ENCODE measurements around the gene S100A13. TPM values are rescaled to one million over a fixed set of nuclear protein-coding genes. Genes with fewer than 3 reads are reported as not detected.

S100A13 gene
- total RNA-seq, 2 experiments from 2014 or later: 3.9 to 4.2 TPM

DNA sequence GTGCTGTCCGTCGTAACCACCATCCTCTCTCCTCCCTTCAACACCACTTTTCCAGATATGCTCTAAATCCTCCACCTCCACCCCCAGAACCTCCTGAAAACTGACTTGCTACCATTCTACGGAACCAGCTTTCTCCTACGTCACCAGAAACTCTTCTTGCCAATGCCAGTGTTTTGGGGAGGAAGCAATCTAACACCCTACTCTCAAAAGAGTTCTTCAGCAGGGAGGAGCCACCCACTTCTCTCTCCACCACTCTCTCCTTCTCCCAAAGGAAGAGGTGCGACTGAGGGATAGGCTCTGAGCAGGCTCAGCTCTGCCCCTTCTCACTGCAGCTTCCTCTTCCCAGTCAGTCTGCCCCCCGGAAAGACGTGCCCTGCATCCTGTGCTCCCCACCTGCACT, 55.6 kb downstream of the S100A13 start:
- ChIA-PET POLR2A (no interaction called here), CTCF (interaction anchor here (0.7 to 6.7 kb wide), 15 partner anchors 8 to 178 kb away, joined by 3 to 99 read pairs (median 4); partner anchors contain the start of genes S100A14 and S100A6)
- Mint-ChIP-seq H3K27ac (no peak overlapping the region), H3K4me3 (no peak overlapping the region), H3K4me1 (peaks cover 41% of the 10 kb centered on the region), H3K36me3 (ENCODE audit: low read depth) (no peaks in the 10 kb centered on the region), H3K27me3 (peaks cover 4% of the 10 kb centered on the region), H3K9me3 (no peaks in the 10 kb centered on the region)
- DNase-seq: no peak

DNA sequence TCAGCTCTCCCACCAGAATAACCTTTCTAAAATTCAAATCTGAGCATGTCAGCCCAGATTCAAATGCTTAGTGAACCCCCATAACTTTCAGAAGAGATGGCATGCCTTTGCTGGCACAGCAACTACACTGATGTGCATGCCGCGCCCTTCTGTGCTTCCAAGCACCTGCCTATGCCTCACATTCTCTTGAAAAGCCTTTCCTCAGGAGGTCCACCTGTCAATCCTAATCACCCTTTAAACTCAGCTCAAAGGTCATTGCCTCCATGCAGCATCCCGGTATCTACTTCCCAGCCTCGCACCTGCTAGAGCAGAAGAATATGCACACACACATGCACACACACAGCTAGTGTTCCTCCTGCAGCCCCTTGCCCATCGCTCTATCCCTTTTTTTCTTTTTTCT, 56.4 kb downstream of the S100A13 start:
- H3K36me3 Mint-ChIP-seq (ENCODE audit: low read depth): no peaks in the 10 kb centered on the region
- POLR2A ChIA-PET: no interaction called here
- peaks cover 48% of the 10 kb centered on the region for H3K4me1 Mint-ChIP-seq
- peak overlapping the region; percentile 77 for H3K27ac Mint-ChIP-seq
- H3K9me3 Mint-ChIP-seq: no peaks in the 10 kb centered on the region
- H3K27me3 Mint-ChIP-seq: no peaks in the 10 kb centered on the region
- CTCF ChIA-PET: interaction anchor here (0.7 to 6.7 kb wide), 7 partner anchors 19 to 178 kb away, joined by 3 to 99 read pairs (median 4); partner anchors contain the start of genes S100A5 and S100A6
- no peak for DNase-seq
- H3K4me3 Mint-ChIP-seq: no peak overlapping the region

DNA sequence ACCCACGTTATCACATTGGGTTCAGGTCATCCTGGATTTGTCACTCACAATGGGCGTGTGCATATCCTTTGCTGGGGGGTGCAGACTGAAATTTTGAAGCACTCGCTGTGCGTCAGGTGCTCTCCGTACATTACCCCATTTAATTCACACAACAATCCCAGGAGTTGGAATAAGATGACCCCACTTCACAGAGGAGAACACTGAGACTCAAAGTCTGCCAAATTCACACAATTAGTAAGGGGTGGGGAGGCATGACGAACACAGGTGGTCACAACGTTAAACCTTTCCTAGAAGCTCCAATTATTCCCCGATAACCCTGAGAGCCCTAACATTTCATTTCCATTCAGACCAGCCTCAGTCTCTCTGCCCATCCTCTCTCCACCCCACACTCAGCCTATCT, 57.8 kb downstream of the S100A13 start:
- no peaks in the 10 kb centered on the region for H3K36me3 Mint-ChIP-seq (ENCODE audit: low read depth)
- POLR2A ChIA-PET: no interaction called here
- no peaks in the 10 kb centered on the region for H3K9me3 Mint-ChIP-seq
- peak overlapping the region; percentile 43 for H3K27ac Mint-ChIP-seq
- no peak overlapping the region for H3K4me3 Mint-ChIP-seq
- no peaks in the 10 kb centered on the region for H3K27me3 Mint-ChIP-seq
- DNase-seq: no peak
- H3K4me1 Mint-ChIP-seq: peaks cover 55% of the 10 kb centered on the region
- CTCF ChIA-PET: interaction anchor here (1.2 to 6.7 kb wide), 7 partner anchors 9 to 49 kb away, joined by 3 to 99 read pairs (median 11); partner anchors contain the start of genes S100A4 and S100A6

Other genes starting within 250 kb of the S100A13 start
- gene S100A8, start 236.4 kb downstream of the S100A13 start, total RNA-seq: not detected
- not detected for gene S100A7A, start 211.0 kb downstream of the S100A13 start, total RNA-seq
- gene S100A7, start 166.9 kb downstream of the S100A13 start, total RNA-seq: not detected
- gene S100A6, start 91.5 kb downstream of the S100A13 start, total RNA-seq: 100 to 1,000 TPM; 444 to 557 TPM
- gene S100A5, start 86.6 kb downstream of the S100A13 start, total RNA-seq: 1 to 10 TPM; 3.0 to 3.8 TPM
- 100 to 1,000 TPM; 678 to 905 TPM for gene S100A4, start 81.7 kb downstream of the S100A13 start, total RNA-seq
- not detected for gene S100A3, start 78.2 kb downstream of the S100A13 start, total RNA-seq
- 1 to 10 TPM in 1 of 2 experiments, under 1 TPM in 1; 0.50 to 1.8 TPM for gene S100A2, start 61.7 kb downstream of the S100A13 start, total RNA-seq
- gene S100A16, start 14.4 kb downstream of the S100A13 start, total RNA-seq: not detected
- gene S100A14, start 11.2 kb downstream of the S100A13 start, total RNA-seq: not detected
- not detected for gene S100A1, start 929 bp upstream of the S100A13 start, total RNA-seq
- gene CHTOP, start 6.6 kb upstream of the S100A13 start, total RNA-seq: 10 to 100 TPM; 96.1 to 98.3 TPM
- 10 to 100 TPM; 36.1 to 39.6 TPM for gene SNAPIN, start 31.2 kb upstream of the S100A13 start, total RNA-seq
- 100 to 1,000 TPM; 192 to 223 TPM for gene ILF2, start 43.5 kb upstream of the S100A13 start, total RNA-seq
- not detected for gene NPR1, start 51.2 kb upstream of the S100A13 start, total RNA-seq
- gene INTS3, start 100.5 kb upstream of the S100A13 start, total RNA-seq: 10 to 100 TPM; 62.9 to 64.8 TPM
- 10 to 100 TPM; 22.2 to 22.9 TPM for gene SLC27A3, start 147.9 kb upstream of the S100A13 start, total RNA-seq